NCI-H2171 (cell line): Measurements from ENCODE around the gene FGF7.
"Not testable (repeated sequence)": the region's sequence is repeated elsewhere in the genome, so short reads cannot be mapped to it uniquely, and the experiment has no call there.

Source experiments
- DNase-seq: peaks from one replicate; lab custom pipeline; 2025; lab: John Stamatoyannopoulos, UW

FGF7 gene, protein sequence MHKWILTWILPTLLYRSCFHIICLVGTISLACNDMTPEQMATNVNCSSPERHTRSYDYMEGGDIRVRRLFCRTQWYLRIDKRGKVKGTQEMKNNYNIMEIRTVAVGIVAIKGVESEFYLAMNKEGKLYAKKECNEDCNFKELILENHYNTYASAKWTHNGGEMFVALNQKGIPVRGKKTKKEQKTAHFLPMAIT

DNA sequence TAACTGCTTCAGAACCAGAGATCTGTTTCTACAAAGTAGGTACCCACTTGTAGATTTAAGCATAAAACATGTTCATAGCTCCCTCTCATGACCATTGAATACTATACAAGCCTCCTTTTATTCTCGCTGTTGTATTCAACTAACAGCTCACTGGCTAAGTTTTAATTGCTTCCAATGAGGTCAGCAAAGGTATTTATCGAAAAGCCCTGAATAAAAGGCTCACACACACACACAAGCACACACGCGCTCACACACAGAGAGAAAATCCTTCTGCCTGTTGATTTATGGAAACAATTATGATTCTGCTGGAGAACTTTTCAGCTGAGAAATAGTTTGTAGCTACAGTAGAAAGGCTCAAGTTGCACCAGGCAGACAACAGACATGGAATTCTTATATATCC is at the start of gene FGF7:
Gene FGF7, plus strand, starts transcription at position 222 of the 400 bp plus-strand sequence. CDS start 1,056 bp downstream, outside the sequence.
- DNase-seq, result no peak

DNA sequence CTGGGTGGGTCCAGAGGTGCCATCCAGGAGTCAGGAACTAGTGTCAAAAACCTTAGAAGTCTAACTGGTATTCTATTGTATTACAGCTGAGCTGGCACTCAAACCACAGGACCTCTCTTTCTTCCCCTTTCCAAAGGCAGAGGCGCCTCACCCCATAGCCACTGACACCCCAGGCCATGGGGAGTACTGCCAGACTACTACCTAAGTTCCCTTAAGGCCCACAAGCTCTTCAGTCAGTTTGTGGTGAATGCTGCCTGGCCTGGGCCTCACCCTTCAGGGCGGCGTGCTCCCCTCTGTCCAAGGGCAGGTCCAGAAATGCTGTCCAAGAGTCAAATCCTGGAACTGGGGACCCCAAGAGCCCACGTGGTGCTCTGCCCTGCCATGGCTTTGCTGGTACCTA is 43.0 kb upstream of the FGF7 start:
- no peak for DNase-seq

DNA sequence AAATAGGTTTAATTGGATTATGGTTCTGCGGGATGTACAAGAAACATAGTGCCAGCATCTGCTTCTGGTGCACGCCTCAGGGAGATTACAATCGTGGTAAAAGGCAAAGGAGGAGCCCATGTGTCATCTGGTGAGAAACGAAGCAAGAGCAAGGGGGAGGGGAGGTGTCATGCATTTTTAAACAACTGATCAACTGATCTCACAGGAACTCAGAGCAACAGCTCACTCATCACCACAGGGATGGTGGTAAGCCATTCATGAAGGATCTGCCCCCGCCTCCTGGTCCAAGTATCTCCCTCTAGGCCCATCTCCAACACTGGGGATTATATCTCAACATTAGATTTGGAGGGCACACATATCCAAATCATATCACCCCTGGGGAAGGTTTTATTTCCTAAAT is 42.1 kb upstream of the FGF7 start:
- DNase-seq, result no peak

DNA sequence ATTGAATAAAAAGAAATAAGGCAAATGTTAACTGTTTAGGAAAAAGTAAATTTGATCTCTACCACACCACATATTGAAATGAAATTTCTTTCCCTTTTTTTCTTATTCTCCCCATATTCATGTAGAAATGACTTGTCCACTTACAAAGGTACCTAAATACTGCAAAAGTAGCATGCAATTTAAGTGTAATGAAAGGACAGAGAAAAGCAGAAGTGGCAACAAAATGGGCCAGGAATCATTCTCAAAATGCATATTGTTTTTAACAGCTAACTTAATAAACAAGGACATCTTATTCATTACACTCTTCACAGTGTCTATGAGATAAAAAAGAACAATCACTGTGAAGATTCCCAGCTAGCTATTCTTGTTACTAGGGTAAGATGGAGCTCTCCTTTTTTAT is 40.6 kb upstream of the FGF7 start:
- DNase-seq, result no peak

DNA sequence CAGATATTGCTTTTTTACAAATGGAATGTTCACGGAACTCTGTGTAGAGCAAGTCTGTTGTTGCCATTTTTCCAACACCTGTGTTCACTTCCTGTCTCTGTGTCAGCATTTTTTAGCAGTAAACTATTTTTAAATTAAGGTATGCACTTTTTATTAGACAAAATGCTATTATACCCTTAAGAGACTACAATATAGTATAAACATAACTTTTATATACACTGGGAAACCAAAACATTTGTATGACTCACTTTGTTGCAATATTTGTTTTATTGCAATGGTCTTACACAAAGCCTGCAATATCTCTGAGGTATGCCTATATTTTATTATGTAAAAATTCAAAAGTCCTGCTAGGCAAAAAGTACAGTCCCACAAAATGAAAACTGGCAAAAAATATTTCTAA is 39.8 kb upstream of the FGF7 start:
- no peak for DNase-seq

DNA sequence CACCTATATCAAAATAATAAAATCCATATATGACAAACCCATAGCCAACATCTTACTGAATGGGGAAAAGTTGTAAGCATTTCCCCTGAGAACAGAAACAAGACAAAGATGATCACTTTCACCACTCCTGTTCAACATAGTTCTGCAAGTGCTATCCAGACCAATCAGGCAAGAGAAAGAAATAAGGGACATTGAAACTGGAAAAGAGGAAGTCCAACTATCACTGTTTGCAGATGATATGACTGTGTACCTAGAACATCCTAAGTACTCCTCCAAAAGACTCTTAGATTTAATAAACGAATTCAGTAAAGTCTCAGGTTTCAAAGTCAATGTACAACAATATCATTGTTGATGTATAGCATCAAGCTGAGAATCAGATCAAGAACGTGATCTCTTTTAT is 35.6 kb upstream of the FGF7 start:
- no peak for DNase-seq

DNA sequence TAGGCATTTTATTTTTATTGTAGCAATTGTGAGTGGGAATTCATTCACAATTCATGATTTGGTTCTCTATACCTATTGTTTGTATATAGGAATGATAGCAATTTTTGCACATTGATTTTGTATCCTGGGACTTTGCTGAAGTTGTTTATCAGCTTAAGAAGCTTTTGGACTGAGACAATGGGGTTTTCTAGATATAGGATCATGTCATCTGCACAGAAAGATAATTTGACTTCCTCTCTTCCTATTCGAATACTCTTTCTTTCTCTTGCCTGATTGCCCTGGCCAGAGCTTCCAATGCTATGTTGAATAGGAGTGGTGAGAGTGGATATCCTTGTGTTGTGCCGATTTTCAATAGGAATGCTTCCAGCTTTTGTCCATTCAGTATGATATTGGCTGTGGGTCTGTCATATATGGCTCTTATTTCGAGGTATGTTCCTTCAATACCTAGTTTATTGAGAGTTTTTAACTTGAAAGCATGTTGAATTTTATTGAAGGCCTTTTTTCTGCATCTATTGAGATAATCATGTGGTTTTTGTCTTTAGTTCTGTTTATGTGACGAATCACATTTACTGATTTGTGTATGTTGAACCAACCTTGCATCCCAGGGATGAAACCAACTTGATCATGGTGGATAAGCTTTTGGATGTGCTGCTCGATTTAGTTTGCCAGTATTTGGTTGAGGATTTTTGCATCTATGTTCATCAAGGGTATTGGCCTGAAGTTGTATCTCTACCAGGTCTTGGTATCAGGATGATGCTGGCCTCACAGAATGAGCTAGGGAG is 20.3 kb upstream of the FGF7 start:
- not testable (repeated sequence) for DNase-seq

DNA sequence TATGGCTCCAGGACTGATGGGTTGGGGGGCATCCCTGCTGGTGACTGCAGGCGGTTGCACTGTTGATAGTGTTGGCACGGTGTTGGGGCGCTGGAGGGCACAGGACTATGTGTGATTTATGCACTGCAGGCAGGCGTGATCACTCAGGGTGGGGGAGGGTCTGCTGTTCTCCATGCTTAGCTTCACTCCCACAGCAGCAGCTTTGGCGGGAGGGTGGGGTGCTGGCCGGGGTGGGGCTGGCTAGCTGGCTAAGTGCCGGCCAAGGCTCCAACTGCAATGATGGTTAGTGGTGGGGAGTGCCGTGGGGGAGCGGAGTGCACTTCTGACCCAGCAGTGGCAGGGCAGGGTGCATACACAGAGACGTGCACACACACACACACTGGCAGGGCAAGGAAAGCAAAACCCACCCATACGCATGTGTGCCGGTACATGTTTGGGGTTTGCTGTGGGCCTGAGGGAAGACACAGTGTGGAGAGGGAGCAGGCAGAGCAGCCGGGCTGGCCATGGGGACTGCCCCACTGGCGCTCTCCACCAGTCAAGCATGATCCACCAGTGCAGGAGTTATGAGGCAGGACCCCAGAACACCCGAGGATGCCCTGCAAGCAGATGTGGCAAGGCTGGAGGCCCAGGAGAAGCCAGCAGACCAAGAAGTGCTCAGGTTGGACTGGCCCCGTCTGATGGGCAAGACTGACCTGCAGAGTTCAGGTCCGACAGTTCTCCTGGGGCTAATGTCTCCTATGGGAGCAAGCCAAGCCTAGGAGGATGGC is 16.5 kb upstream of the FGF7 start:
- DNase-seq, result no peak

DNA sequence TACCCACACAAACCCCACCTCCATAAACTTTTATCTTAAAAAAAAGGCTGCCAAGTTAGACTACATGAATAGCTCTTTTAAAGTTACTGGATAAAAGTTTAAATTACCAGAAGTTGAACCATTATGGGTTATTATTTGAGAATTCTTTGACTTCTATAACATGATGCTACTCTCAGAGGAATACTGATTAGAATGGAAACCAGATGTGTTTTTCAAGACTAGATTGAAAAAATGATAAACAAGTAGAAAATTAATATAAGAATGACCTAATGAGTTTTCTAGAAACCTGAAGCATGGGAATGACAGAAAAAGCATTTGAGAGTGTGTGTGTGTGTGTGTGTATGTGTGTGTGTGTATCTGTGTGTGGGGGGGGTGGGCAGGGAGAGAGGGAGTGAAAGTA is 12.4 kb upstream of the FGF7 start:
- no peak for DNase-seq

DNA sequence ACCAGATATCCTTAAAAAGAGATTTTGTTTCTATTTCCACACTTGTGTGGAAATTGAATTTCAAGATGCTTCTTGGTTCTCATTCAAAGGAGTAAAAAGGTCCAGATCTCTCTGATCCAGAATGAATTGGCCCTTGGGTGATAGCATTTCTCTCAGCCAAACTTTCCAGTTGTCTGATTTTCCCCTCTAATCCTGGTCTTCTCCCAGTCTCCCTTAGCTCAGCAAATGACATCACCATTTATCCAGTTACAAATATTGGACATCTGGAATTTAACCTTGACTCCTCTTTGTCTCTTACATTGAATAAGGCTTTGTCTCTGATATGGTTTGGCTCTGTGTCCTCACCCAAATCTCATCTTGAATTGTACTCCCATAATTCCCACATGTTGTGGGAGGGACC is 10.2 kb upstream of the FGF7 start:
- DNase-seq, result no peak

DNA sequence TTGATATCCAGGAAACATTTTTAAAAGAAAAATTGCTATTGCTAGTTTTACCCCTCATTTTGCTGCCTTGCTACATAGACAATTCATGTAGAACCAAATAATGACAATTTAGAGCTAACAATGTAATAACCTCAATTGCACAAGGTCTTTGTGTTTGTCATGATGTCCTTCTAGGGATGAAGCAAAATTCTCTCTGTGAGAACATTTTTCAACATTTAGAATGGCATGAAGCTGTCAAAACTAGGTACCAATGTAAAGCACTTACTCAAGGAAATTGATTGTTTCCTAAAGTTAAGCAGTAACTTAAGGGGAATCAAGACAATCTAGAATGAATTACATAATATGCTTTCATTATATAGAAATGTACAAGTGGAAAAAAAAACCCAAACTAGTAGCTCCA is 7.9 kb upstream of the FGF7 start:
- no peak for DNase-seq

DNA sequence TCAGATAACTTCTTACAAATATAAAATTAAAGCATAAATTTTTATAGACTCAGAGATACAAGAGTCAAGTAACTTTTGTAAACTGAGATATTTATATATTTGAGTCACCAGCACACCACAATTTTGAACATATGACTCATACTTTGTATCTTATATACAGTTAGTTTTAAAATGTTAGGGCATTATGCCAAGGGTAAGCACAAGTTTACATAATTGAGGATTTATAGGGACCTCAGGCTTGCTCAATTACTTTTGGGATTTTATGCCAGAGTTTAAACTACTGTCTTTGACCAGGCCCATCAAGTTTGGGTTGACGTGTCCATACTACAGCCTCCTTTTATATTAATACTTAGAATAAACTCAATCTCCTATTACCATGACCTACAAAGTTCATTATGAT is 7.4 kb upstream of the FGF7 start:
- no peak for DNase-seq

DNA sequence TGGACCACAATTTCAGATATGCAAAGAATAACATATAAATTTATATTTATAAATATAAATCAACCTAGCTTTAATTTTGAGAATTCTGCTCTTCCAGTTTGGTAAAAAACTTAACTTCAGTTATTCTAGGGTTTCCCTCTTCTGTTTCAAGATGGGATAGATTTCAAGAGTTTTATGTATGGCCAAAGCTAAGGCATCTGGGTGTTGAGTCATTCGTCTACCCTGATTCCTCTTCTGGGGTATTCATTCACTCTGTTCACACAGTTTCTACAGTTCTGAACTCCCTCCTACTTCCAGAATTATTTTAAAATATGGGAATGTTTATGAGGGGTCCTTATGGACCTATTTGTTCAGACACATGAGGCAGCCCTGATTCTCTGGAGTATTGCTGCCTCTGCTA is 4.2 kb upstream of the FGF7 start:
- DNase-seq, result no peak

DNA sequence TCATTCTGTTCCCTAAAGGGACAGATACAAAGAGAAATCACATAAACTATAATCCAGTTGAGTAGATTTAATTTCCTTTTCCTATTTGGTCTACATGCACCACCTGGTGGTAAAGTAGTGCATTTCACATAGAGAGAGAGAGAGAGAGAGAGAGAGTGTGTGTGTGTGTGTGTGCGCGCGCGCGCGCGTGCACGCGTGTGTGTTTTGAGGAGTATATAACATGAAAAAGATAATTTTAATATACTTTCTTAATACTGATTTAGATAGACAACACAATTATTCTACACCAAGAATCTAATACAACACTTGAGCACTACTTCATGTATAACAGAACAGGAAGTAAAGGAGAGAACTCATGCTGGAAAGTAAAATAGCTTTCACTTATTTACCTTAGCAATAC is 1.1 kb upstream of the FGF7 start:
- DNase-seq, result peak; percentile 36

DNA sequence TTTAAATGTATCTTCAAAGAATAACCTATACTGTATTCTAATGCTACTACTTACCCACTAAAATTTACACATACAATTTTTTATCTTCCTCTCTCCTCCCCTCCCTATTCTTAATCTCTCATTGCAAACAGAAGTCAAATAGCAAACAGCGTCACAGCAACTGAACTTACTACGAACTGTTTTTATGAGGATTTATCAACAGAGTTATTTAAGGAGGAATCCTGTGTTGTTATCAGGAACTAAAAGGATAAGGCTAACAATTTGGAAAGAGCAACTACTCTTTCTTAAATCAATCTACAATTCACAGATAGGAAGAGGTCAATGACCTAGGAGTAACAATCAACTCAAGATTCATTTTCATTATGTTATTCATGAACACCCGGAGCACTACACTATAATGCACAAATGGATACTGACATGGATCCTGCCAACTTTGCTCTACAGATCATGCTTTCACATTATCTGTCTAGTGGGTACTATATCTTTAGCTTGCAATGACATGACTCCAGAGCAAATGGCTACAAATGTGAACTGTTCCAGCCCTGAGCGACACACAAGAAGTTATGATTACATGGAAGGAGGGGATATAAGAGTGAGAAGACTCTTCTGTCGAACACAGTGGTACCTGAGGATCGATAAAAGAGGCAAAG is 984 bp downstream of the FGF7 start:
- DNase-seq, result no peak

DNA sequence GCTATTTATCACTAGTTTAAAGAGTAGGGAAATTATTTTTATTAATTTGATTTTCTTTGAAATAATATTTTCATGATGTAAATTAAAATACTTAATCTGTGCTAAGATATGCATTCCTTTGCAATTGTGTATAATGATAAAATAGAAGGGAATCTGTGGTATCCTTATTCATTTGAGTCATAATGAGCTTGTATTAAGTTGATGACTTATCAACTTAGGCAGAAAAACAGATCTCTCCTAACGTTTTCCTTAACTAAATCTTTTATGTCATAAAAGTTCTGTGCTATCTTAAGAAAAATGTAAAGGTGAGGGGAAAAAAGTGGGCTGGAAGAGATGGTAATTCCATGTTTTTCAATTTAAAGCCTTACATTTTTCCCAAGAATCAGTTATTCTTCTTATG is 1.9 kb downstream of the FGF7 start:
- DNase-seq, result no peak

DNA sequence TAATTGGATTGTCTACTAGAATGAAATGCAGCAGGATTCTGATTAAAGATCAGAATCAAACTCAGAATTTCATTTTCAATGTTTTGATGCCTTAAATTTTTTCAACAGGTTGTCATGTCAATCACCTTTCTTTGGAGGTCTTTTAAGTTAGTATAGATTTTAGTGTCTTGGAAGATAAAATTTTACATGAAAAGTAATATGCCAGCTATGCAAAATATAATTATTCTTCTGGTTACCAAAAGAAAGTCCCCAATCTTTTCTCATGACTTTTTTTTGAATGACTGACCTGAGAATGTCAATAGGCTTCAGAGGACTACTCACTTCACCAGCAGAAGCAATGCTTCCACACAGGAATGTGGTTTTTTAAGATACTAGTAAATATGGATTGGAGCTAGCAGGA is 4.3 kb downstream of the FGF7 start:
- no peak for DNase-seq

DNA sequence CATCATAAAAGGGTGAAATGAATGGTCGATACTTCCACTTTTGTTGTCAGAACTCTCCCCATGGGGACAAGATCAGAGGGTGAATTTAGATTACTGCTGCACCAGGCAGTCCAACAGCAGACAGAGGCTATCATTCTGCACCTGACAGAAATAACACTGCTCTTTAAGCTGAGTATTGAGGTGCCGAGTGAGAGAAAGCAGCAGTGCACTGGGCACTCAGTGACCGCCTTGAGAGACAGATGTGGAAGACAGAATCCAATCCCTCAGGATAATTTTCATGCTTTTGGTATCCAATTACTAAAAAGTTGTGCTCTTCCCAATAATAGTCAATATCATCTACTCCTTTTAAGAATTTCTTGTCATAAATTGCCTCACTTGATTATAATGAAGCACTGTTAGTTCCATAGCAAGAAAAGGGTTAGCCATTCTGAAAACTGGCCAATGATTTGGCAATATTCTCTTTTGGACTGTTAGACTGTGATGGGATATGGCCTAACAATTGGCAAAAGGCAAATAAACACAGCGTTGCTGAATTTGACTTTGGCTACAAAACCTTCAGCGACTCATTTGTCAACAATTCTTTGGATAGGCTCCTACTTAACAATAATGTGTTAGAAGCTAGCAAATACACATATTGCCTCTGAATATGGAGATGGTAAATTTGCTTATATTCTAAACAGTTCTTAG is 5.5 kb downstream of the FGF7 start:
- DNase-seq, result no peak

DNA sequence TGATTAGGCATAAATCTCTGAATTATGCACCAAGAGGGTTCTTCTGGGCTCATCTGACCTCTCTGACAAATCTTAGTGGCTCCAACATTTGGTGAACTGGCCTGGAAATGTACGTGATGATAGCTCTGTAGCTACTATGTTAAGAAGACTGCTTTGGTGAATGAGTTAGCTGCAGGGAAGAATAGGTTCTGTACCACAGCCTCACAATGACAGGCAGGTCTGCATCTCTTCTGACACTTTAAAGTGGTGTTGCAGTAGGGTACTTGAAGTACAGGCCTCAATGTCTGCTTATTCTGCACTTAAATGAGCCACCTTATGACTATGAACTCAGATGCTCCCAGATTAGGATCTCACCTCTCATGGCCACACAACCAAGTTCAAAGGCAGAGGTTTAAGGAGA is 7.0 kb downstream of the FGF7 start:
- DNase-seq, result no peak

DNA sequence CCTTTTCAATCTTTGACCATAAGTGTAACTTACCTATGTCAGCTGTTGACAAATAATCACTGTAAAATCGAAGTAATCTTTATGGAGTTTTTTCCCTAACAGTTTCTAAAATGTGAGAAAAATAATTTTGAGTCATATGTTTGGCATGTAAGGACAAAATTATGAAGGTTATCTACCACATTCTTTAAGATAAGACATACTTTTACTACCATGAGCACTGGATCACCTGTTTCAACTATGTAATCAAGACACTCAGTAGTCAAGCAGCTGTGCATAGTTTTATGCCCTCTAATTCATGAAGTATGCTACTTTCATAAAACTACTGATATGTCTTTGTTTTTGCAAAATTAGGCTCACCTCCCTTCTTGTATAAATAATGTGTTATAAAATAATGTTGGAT is 12.1 kb downstream of the FGF7 start:
- DNase-seq, result no peak

DNA sequence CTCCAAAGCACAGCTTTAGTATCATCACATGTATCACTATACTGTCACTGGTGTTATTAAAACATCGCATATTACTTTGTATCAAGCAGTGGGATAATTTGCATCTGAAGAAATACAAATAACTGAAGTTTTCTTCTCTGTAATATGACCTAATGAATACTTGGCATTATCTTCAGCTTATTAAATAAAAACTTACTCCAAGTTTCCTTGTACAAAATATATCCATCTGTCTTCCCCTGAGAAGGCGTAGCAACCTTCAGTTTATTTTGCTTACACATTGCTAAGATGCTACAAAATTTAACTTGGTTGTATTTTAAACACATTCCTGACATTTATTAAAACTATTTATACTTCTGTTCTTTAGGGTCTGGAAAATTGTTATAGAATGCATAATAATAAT is 13.7 kb downstream of the FGF7 start:
- no peak for DNase-seq

DNA sequence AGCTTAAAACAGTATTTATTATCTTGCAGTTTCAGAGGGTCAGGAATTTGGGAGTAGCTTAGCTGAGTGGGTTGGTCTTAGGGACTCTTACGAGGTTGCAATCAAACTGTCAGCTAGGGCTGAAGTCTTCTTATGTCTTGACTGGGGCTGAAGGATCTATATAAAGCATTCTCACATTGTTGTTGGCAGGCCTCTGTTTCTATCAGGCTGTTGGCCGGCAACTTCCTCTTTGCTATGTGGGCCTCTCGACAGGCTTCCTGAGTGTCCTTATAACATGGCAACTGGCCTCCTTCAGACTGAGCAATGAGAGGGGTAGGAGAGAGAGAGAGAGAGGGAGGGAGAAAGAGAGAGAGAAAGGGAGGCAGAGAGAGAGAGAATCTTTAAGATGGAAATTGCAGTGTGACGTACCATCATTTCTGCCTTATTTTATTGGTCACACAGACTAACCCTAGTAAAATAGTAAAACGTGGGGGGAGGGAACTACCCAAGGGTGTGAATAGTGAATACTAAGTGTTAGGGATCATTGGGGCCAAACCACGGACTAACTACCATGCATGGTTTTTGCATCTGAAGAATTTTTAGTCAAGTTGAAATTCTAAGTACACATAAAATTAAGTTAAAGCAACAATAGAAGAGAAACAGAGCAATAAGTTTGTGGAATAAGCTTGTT is 16.1 kb downstream of the FGF7 start:
- no peak for DNase-seq
